NCI-H1092 treated with DMSO at 0.1 percent for 48 hours (cell line): ENCODE data around the gene PARL.
"Not testable (repeated sequence)": the region's sequence is repeated elsewhere in the genome, so short reads cannot be mapped to it uniquely, and the experiment has no call there.

ENCODE experiments used
- DNase-seq: peaks from one replicate; lab custom pipeline; 2025; lab: John Stamatoyannopoulos, UW

The PARL gene

GRCh38 chr3:183904833-183905780, 20.4 kb upstream of the PARL start:
- no peak for DNase-seq

- peak; percentile 5 for DNase-seq
Observed at GRCh38 chr3:183898028-183898431, 13.3 kb upstream of the PARL start.

GRCh38 chr3:183897606-183898005, 12.9 kb upstream of the PARL start:
- no peak for DNase-seq

GRCh38 chr3:183896610-183897009, 11.9 kb upstream of the PARL start:
- DNase-seq: no peak

GRCh38 chr3:183896184-183896583, 11.5 kb upstream of the PARL start:
- no peak for DNase-seq

- DNase-seq: no peak
Observed at GRCh38 chr3:183895774-183896173, 11.1 kb upstream of the PARL start.

- DNase-seq: peak; percentile 39
Observed at GRCh38 chr3:183895296-183895695, 10.6 kb upstream of the PARL start.

GRCh38 chr3:183892610-183893214, 8.0 kb upstream of the PARL start:
- peak; percentile 38 for DNase-seq

GRCh38 chr3:183885766-183886165, 1.1 kb upstream of the PARL start:
- no peak for DNase-seq

GRCh38 chr3:183884097-183884426, 618 bp downstream of the PARL start:
- no peak for DNase-seq

- no peak for DNase-seq
Observed at GRCh38 chr3:183883291-183884096, 1.2 kb downstream of the PARL start.

- DNase-seq: no peak
Observed at GRCh38 chr3:183880121-183880520, 4.6 kb downstream of the PARL start.

GRCh38 chr3:183879243-183879642, 5.4 kb downstream of the PARL start:
- no peak for DNase-seq

GRCh38 chr3:183878071-183878470, 6.6 kb downstream of the PARL start:
- DNase-seq: no peak

GRCh38 chr3:183877227-183877626, 7.5 kb downstream of the PARL start:
- not testable (repeated sequence) for DNase-seq

- no peak for DNase-seq
Observed at GRCh38 chr3:183875411-183875810, 9.3 kb downstream of the PARL start.

GRCh38 chr3:183873914-183874313, 10.8 kb downstream of the PARL start:
- DNase-seq: no peak

GRCh38 chr3:183871541-183871940, 13.1 kb downstream of the PARL start:
- DNase-seq: no peak

GRCh38 chr3:183870563-183870962, 14.1 kb downstream of the PARL start:
- no peak for DNase-seq

GRCh38 chr3:183868796-183869195, 15.9 kb downstream of the PARL start:
- DNase-seq: no peak

- no peak for DNase-seq
Observed at GRCh38 chr3:183862610-183863009, 22.1 kb downstream of the PARL start.

GRCh38 chr3:183857863-183858262, 26.8 kb downstream of the PARL start:
- no peak for DNase-seq
